Gastroesophageal sphincter (tissue), 4 donors: ENCODE data around the gene DLK1. TPM values are rescaled to one million over a fixed set of nuclear protein-coding genes. Genes with fewer than 3 reads are reported as not detected.

Experiments
- ATAC-seq: fragments of 150-250 bp; one replicate; pipeline ENCODE4 v1.9.1; 2016; ENCODE audit warnings: mild to moderate bottlenecking, moderate library complexity
- H3K27ac ChIP-seq, 4 donors: fragments of 200-600 bp; sonication (generic) in 3 of 4; 1 replicate in 3 of 4; 2 replicates in 1 of 4; pipeline ENCODE4 v1.5.1; 2016 to 2019
- H3K27me3 ChIP-seq: fragments of 200-600 bp; sonication (generic); one replicate; pipeline ENCODE4 v1.5.1; 2019
- H3K36me3 ChIP-seq, 2 donors: fragments of 200-600 bp; sonication (generic); one replicate each; pipeline ENCODE4 v1.5.1; 2019; ENCODE audit warnings: control low read depth in 1 of 2
- H3K4me1 ChIP-seq, 3 donors: fragments of 200-600 bp; sonication (generic); 1 replicate in 2 of 3; 2 replicates in 1 of 3; pipeline ENCODE4 v1.5.1; 2016 to 2019; ENCODE audit warnings: control low read depth in 2 of 3
- H3K4me3 ChIP-seq, 2 donors: fragments of 200-600 bp; sonication (generic); one replicate each; pipeline ENCODE4 v1.5.1; 2019; ENCODE audit warnings: mild to moderate bottlenecking in 1 of 2, moderate library complexity in 1 of 2
- H3K9me3 ChIP-seq, 3 donors: fragments of 200-600 bp; sonication (generic); one replicate each; pipeline ENCODE4 v1.5.1; 2017 to 2019; ENCODE audit warnings: control low read depth in 2 of 3
- EP300 ChIP-seq: sonication (generic); formaldehyde crosslinking; IDR thresholded peaks from one replicate; pipeline ENCODE4 v1.6.1; 2017; ENCODE audit warnings: antibody characterized with exemption, mild to moderate bottlenecking
- POLR2A ChIP-seq, 2 donors: fragments of 450-650 bp; IDR thresholded peaks; one replicate each; pipeline ENCODE4 v1.6.1; 2017; ENCODE audit warnings: antibody characterized with exemption in 2 of 2, mild to moderate bottlenecking in 2 of 2, moderate library complexity in 1 of 2
- POLR2AphosphoS5 ChIP-seq: sonication (generic); formaldehyde crosslinking; IDR thresholded peaks from one replicate; pipeline ENCODE4 v1.6.1; 2017; ENCODE audit warnings: antibody characterized with exemption
- WGBS, 2 donors: methylation state at CpG; one replicate each; pipeline ENCODE4 v1.1.5; 2018; ENCODE audit warnings: low coverage in 1 of 2; 5-methylcytosine and 5-hydroxymethylcytosine counted together
- total RNA-seq, 4 donors: library from RNA; depleted of rRNA; stranded (reverse); fragments of >200 nt; gene quantifications; one replicate each; pipeline ENCODE4 v1.1.0, GENCODE V29; 2016
- TF ChIP-seq, protein P1 (sequence below), 4 experiments: fragments of 200-600 bp in 2 of 4; fragments of 450-650 bp in 2 of 4; sonication (generic) in 1 of 4; IDR thresholded peaks; one replicate each; pipeline ENCODE4 v1.5.1; 2017 to 2019; ENCODE audit warnings: antibody characterized with exemption in 4 of 4, mild to moderate bottlenecking in 2 of 4, moderate library complexity in 2 of 4

DLK1 gene
- total RNA-seq, 4 donors from 2014 or later = not detected

- no peak for ATAC-seq
- WGBS, 2 donors = 88% methylated on average over 2 of the region's 14 CpGs; no CpG with 5 or more reads in 1 of the 2 donors
- Histone ChIP-seq H3K4me3 (no peak overlapping the region), H3K36me3 (no peaks in the 10 kb centered on the region), H3K9me3 (peaks cover 0 to 23% (median 0%) of the 10 kb centered on the region in 3 donors), H3K27ac (no peak overlapping the region), H3K4me1 (no peaks in the 10 kb centered on the region), H3K27me3 (peaks cover 59% of the 10 kb centered on the region)
- no peak for TF ChIP-seq POLR2A (IDR thresholded peaks at IDR 0.05)
- TF ChIP-seq EP300 = no peak
- TF ChIP-seq, protein P1, sequence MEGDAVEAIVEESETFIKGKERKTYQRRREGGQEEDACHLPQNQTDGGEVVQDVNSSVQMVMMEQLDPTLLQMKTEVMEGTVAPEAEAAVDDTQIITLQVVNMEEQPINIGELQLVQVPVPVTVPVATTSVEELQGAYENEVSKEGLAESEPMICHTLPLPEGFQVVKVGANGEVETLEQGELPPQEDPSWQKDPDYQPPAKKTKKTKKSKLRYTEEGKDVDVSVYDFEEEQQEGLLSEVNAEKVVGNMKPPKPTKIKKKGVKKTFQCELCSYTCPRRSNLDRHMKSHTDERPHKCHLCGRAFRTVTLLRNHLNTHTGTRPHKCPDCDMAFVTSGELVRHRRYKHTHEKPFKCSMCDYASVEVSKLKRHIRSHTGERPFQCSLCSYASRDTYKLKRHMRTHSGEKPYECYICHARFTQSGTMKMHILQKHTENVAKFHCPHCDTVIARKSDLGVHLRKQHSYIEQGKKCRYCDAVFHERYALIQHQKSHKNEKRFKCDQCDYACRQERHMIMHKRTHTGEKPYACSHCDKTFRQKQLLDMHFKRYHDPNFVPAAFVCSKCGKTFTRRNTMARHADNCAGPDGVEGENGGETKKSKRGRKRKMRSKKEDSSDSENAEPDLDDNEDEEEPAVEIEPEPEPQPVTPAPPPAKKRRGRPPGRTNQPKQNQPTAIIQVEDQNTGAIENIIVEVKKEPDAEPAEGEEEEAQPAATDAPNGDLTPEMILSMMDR (IDR thresholded peaks at IDR 0.05) = no peak
- no peak for TF ChIP-seq POLR2AphosphoS5
Observed at GRCh38 chr14:100767788-100768536, 41.3 kb downstream of the DLK1 start.

DNA sequence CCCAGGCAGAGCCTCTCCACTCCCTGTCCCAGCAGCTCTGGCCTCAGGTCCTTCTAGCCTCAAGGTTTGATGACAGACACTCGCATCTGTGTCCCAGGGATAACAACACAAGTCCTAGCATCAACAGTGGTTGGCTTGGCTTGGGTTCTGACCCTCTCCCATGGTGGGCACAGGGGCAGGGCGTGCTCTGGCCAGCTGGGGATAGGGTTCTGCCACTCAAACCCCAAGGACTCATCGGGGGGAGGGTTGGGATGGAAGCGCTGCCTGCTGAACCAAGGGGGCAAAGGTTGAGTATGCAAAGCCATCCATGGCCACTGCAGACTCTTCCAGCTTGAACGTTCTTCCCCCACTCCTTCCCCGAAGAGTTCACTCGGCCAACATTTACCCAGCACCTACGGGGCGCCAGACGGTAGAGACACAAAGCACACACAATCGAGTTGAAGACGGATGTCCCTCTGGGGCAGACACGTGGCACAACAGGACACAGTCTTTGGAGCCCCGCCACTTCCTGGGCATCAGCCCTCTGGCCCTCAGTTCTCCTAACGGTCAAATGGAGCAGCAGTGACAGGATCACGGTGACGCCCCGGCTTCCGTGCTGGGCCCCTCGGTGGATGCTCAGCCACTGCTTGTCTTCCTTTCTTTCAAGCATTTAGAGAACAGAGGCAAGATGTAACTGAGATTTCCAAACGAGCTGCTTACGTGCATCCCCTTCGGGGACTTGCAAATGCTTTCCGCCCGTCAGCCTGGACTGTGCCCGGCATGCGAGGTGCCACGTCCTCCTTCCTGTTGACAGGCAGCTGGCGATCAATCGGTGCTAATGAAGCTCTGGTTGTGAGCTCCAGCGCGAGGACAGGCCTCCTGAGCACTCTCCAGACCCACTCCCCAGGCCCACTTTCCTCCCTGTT lies 42.6 kb downstream of the DLK1 start:
- TF ChIP-seq POLR2AphosphoS5 = no peak
- no peak for TF ChIP-seq EP300
- no peak for TF ChIP-seq POLR2A (IDR thresholded peaks at IDR 0.05)
- TF ChIP-seq, protein P1 (IDR thresholded peaks at IDR 0.05) = no peak
- Histone ChIP-seq H3K27ac (no peak overlapping the region), H3K27me3 (peaks cover 61% of the 10 kb centered on the region), H3K4me1 (no peaks in the 10 kb centered on the region), H3K9me3 (peaks cover 0 to 23% (median 0%) of the 10 kb centered on the region in 3 donors), H3K36me3 (no peaks in the 10 kb centered on the region), H3K4me3 (no peak overlapping the region)
- ATAC-seq = no peak
- WGBS, 2 donors = 60 to 90% methylated on average over 1 to 9 of the region's 32 CpGs

GRCh38 chr14:100770046-100770445 lies 43.4 kb downstream of the DLK1 start:
- H3K9me3 ChIP-seq = peaks cover 0 to 23% (median 0%) of the 10 kb centered on the region in 3 donors
- H3K27ac ChIP-seq = no peak overlapping the region
- H3K27me3 ChIP-seq = peaks cover 57% of the 10 kb centered on the region
- no peak for ATAC-seq
- no peaks in the 10 kb centered on the region for H3K36me3 ChIP-seq
- no peak overlapping the region for H3K4me3 ChIP-seq
- no peak for TF ChIP-seq EP300
- no peak for TF ChIP-seq POLR2AphosphoS5
- TF ChIP-seq, protein P1 (IDR thresholded peaks at IDR 0.05) = no peak
- TF ChIP-seq POLR2A (IDR thresholded peaks at IDR 0.05) = no peak
- H3K4me1 ChIP-seq = no peaks in the 10 kb centered on the region
- 53 to 75% methylated on average over 4 of the region's 4 CpGs for WGBS, 2 donors

- ATAC-seq = no peak
- TF ChIP-seq EP300 = no peak
- TF ChIP-seq POLR2AphosphoS5 = no peak
- TF ChIP-seq, protein P1 (IDR thresholded peaks at IDR 0.05) = no peak
- TF ChIP-seq POLR2A (IDR thresholded peaks at IDR 0.05) = no peak
- peaks cover 51% of the 10 kb centered on the region for H3K27me3 ChIP-seq
- no peak overlapping the region for H3K27ac ChIP-seq
- 91 to 100% methylated on average over 1 to 4 of the region's 5 CpGs for WGBS, 2 donors
- peaks cover 0 to 23% (median 0%) of the 10 kb centered on the region in 3 donors for H3K9me3 ChIP-seq
- H3K4me3 ChIP-seq = no peak overlapping the region
- no peaks in the 10 kb centered on the region for H3K36me3 ChIP-seq
- H3K4me1 ChIP-seq = no peaks in the 10 kb centered on the region
Observed at GRCh38 chr14:100770605-100771120, 44.0 kb downstream of the DLK1 start.
